ENCODE data around the gene RASA3.

The RASA3 gene

DNA sequence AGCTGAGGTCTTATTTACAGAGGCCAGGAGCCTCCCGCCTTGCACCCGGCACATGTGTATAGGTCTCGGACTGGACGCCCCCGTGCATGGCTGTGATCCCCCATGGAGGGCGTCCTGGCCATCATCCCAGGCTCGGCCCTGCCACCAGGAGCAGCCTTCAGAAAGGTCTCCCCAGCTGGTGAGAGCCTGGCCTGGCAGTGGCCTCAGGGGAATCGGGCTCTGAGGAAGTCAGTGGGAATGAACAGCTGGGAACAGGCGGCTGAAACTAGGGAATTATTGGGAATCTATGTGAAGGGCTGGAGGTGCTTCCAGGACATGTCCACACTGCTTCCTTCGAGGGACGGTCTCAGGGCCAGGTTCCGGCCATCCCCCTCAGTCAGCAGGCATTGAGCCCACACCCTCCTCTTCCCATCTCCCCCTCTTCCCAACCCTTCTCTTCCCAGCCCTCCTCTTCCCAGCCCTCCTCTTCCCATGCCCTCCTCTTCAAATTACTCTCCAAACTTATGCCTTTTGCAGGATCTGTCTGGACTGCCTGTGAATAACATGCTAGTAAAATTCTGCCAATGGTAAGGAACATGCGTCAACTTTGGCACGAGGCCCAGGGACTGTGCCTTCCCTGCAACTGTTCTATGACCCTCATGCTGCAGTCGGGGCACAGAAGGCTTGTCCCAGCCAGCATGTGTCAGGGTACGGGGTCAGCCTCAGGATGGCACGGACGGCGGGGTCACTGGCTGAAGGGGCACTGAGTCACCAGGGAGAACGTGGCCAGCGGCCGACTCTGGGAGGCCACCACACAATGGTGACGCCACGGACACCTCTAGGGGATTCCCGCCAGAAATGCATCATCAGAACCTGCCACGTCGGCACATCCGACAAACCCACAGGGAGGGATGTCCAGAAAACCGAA, 134.3 kb downstream of the RASA3 start:
- TF ChIP-seq, protein P1, sequence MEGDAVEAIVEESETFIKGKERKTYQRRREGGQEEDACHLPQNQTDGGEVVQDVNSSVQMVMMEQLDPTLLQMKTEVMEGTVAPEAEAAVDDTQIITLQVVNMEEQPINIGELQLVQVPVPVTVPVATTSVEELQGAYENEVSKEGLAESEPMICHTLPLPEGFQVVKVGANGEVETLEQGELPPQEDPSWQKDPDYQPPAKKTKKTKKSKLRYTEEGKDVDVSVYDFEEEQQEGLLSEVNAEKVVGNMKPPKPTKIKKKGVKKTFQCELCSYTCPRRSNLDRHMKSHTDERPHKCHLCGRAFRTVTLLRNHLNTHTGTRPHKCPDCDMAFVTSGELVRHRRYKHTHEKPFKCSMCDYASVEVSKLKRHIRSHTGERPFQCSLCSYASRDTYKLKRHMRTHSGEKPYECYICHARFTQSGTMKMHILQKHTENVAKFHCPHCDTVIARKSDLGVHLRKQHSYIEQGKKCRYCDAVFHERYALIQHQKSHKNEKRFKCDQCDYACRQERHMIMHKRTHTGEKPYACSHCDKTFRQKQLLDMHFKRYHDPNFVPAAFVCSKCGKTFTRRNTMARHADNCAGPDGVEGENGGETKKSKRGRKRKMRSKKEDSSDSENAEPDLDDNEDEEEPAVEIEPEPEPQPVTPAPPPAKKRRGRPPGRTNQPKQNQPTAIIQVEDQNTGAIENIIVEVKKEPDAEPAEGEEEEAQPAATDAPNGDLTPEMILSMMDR (IDR thresholded peaks at IDR 0.05; ENCODE audit: insufficient read depth, missing control alignments): no peak
- DNase-seq (ENCODE audit: insufficient read length, low spot score): no peak
- no peak for FAIRE-seq

DNA sequence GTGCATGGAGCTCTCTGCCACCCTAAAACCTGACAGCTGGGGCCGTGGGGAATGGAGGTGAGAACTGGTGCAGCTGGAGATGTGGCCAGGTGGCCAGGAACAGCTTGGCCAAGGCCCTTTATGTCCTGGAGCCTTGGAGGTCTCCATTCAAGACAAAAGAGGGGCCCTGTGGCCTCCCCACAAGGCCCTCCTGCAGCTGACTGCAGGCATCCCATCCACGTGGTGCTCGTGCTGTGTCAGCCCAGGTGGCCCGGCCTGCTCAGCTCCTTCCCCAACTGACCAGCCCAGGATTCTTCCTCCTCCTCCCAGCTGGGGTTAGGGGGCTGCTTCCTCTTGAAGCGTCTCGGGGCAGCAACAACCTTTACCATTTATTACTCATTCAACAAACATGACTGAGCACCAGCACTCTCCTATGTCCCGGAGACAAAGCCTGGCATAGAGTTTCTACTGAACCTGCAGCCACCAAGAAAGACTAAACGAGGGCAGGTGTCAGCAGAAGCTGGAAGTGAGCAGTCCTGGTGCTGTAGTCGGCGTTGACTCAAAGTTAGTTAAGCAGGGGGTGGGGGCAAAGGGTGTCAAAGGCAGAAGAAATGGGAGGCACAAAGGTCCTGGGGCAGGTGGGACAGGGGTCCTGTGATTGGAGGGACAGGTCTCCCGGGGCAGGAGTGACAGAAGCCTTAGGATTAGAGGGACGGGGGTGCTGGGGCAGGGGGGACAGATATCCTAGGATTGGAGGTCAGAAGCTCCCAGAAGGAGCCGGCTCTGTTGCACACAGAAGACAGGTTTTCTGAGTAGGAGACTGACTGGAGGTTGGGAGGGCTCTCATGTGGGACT, 135.3 kb downstream of the RASA3 start:
- DNase-seq (ENCODE audit: insufficient read length, low spot score) (no peak), FAIRE-seq (no peak)
- TF ChIP-seq, protein P1 (IDR thresholded peaks at IDR 0.05; ENCODE audit: insufficient read depth, missing control alignments): no peak

DNA sequence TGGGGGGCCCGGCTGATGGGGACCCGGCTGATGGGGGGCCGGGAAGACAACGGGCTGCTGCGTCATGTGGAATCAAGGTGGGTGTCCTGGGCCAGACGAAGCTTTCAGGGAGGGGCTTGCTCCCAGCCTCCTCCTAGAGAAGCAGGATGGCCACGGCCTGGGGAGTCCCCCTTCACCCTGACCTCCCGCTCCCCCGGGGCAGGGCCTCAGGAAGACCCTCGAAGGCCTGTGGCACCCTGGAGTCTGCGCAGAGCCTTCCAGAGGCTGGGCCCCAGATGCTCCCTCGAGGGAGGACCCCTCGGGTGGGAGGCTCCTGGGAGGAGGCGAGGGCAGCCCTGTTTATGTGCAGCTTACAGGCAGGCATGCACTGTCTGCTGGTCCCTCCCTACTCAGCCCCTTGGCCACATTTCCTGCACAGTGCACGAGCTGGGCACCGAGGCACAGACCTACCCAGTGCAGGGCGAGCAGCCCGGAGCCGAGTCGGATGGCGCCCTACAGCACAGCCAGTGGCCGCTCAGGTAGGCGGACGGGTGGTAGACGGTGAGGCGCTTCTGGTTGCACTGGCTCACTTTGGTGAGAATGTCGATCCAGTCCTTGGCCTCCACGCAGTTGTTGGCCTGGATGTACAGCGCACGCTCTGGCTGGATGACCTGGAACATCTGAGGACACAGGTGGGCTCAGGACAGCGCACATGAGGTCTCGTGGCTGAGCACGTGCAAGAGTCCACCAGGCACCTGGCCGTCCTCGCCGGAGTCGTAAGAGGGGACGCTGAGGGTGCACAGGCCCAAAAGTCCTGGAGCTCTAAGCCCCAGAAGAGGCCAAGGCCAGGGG, 136.1 kb downstream of the RASA3 start:
- FAIRE-seq: no peak

DNA sequence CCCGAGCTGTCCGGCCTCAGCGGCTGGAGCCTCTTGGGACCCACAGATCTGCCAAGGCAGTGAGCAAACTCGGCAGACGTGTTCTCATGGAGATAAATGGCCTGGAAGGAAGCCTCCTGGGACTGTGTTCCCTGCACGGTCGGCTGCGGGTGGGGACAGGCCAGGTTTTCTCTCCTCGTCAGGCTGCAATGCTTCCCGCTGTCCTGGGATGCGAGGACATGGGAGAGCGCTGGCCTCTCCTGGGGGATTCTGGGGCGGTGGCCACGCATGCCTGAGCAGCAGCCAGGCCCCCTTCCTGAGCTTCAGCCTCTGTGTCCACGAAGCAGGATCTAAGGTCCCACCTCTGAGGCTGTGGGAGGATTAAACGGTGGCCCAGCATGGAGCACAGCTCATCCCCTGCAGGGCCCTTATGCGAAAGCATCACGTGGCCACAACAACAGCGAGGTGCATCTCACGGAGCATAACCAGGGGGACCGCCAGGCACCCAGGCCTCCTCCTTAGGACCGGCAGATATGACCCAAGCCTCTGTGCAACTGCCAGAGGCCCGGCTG, 137.3 kb downstream of the RASA3 start:
- no peak for FAIRE-seq

More for the DNA sequence above, 136.1 kb downstream of the RASA3 start:
- TF ChIP-seq, protein P1 (IDR thresholded peaks at IDR 0.05; ENCODE audit: insufficient read depth, missing control alignments): no peak
- no peak for DNase-seq (ENCODE audit: insufficient read length, low spot score)

DNA sequence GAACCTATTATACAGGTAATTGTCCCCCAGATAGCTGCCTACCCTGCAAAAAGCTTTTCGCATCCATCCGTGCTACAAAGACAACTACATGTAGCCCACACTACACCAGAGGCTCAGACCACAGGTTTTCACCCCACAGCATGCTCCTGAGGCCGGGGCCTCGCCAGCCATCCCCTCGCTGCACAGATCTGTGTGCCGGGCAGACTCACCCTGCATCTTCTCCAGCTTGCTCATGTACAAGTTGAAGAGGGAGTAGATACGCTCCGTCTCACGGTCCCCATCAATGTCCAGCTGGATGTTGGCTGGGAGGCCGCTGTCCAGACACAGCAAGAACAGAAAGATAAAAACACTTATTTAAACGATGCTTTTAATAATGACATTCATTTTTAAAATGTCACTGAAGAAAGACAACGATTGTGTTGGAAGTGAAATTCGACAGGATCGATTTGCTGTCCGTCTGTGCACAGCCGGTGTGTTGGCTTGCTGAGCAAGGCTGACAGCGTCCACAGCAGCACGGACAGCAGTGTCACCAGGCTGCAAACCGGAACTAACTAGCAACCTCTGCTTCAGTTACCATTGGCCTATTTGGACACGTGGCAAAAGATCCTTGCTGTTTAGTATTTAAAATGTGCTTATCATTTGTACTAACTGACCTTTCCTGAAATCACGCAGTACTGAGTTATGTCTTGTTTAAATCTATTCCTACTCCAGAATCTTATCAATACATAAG, 140.0 kb downstream of the RASA3 start:
- no peak for DNase-seq (ENCODE audit: insufficient read length, low spot score)
- no peak for FAIRE-seq
- TF ChIP-seq, protein P1 (IDR thresholded peaks at IDR 0.05; ENCODE audit: insufficient read depth, missing control alignments): no peak

More for the DNA sequence above, 137.3 kb downstream of the RASA3 start:
- TF ChIP-seq, protein P1 (IDR thresholded peaks at IDR 0.05; ENCODE audit: insufficient read depth, missing control alignments): no peak
- no peak for DNase-seq (ENCODE audit: insufficient read length, low spot score)

DNA sequence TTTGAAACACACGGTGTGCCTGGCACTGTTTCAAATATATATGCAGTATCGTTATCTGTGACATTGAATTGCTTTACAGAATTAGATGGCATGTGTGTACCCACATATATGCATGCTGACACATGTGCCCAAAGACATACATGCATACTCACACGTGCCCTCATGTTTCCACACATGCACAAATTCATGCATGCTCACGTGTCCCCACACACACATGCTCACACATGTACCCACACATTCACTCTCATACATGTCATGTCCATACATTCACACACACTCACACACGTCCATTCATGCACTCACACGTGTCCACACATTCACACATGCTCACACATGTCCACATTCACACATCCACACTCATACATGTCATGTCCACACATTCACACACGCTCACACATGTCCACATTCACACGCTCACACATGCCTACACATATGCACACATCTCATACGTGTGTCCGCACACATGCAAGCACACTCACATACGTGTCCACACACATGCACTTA, 140.7 kb downstream of the RASA3 start:
- no peak for FAIRE-seq
- TF ChIP-seq, protein P1 (IDR thresholded peaks at IDR 0.05; ENCODE audit: insufficient read depth, missing control alignments): no peak

More for the DNA sequence above, 140.7 kb downstream of the RASA3 start:
- no peak for DNase-seq (ENCODE audit: insufficient read length, low spot score)
